ENCODE measurements around the gene BUD23.

DNA sequence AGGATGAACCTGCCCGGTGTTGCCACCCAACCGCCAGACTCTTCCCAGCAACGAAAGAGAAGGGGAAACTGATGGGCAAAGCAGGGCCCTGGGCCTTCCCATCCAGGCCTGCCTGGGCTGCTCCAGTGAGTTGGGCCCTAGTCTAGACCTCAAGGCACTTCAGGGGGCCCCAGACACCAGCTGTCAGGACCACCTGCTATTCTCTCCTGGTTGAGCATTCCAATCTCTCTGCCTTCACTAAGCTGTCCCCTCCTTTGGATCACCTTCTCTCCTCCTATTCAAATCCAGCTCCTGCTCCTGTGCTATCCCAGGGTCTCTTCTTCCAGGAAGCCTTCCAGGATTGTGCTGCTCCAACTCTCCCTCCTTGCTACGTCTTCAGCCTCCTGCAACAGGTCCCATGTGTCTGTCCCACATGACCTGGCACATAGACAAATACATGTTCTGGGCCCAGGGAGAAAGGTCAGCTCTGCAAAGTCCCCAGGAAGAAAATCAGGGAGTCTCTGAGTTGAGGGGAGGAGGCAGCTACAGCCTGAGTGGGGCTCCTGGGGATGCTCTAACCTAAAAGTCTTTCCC, 33.0 kb downstream of the BUD23 start:
- TF ChIP-seq, protein P1, sequence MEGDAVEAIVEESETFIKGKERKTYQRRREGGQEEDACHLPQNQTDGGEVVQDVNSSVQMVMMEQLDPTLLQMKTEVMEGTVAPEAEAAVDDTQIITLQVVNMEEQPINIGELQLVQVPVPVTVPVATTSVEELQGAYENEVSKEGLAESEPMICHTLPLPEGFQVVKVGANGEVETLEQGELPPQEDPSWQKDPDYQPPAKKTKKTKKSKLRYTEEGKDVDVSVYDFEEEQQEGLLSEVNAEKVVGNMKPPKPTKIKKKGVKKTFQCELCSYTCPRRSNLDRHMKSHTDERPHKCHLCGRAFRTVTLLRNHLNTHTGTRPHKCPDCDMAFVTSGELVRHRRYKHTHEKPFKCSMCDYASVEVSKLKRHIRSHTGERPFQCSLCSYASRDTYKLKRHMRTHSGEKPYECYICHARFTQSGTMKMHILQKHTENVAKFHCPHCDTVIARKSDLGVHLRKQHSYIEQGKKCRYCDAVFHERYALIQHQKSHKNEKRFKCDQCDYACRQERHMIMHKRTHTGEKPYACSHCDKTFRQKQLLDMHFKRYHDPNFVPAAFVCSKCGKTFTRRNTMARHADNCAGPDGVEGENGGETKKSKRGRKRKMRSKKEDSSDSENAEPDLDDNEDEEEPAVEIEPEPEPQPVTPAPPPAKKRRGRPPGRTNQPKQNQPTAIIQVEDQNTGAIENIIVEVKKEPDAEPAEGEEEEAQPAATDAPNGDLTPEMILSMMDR (conservative IDR thresholded peaks at IDR 0.05; ENCODE audit: low read depth, low read length) = no peak
- no peak for TF ChIP-seq EZH2phosphoT487 (IDR thresholded peaks at IDR 0.05; ENCODE audit: borderline replicate concordance, low read length)

Data from PC-3 (cell line).